ENCODE data around the gene COX4I1.

Gene COX4I1

DNA sequence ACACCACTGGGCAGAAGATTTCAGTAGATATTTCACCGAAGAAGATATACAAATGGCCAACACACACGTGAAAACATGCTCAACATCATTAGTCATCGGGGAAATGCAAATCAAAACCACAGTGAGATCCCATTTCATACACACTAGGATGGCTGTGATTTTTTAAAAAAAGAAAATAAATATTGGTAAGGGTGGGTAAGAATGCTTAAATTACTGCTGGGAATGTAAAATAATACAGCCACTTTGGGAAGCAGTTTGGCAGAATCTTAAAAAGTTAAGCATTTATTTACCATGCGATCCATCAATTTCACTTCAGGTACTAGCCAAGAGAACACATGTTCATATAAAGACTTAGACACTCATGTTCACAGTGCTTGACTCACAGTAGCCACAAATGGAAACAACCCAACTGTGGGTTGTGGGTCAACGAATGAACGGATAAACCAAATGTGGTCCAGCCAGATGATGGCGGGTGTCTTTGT is 42.1 kb upstream of the COX4I1 start:
- peaks cover 85% of the 10 kb centered on the region for H3K27me3 ChIP-seq (ENCODE audit: low read depth, low read length)
- TF ChIP-seq EZH2phosphoT487 (IDR thresholded peaks at IDR 0.05; ENCODE audit: low read depth) (no peak), CTCF (IDR thresholded peaks at IDR 0.05; ENCODE audit: low read depth, low read length) (no peak)
- H3K9ac ChIP-seq (ENCODE audit: low read length), result no peak overlapping the region
- H3K27ac ChIP-seq (ENCODE audit: low read length), result no peak overlapping the region
- H2AFZ ChIP-seq (ENCODE audit: low read depth, low read length), result no peak overlapping the region
- H3K4me3 ChIP-seq (ENCODE audit: low read length), result peak overlapping the region; percentile 72; the same call in 1 of the 2 replicates
- no peaks in the 10 kb centered on the region for H3K9me3 ChIP-seq (ENCODE audit: insufficient read depth, low read length)
- H4K20me1 ChIP-seq (ENCODE audit: insufficient read depth, low read length), result peaks cover 3% of the 10 kb centered on the region; the same call in 1 of the 2 replicates
- H3K36me3 ChIP-seq (replicated peaks; ENCODE audit: low read depth, low read length), result no peaks in the 10 kb centered on the region
- no peaks in the 10 kb centered on the region for H3K79me2 ChIP-seq (ENCODE audit: low read length)
- peaks cover 70% of the 10 kb centered on the region for H3K4me1 ChIP-seq (ENCODE audit: low read length)
- H3K4me2 ChIP-seq (ENCODE audit: low read length), result peak overlapping the region; percentile 98

DNA sequence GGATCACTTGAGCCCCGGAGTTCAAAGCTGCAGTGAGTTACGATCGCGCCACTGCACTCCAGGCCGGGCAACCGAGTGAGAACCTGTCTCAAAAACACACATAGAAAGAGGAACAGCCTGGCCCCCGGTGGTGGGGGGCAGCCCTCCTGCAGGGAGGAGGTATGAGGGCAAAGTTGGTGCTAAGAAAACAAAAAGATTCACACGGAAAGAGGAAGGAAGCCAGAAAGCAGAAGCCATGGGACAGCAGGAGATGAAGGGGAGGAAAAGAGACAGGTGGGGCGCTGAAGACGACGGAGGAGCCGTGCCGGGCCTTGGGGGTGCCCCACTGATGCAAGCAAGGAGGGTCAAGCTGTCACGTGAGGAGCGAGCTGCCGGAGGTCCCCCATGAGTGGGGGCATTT is 40.4 kb upstream of the COX4I1 start:
- Histone ChIP-seq H3K79me2 (ENCODE audit: low read length) (no peaks in the 10 kb centered on the region), H3K4me1 (ENCODE audit: low read length) (peaks cover 54% of the 10 kb centered on the region), H3K4me2 (ENCODE audit: low read length) (peak overlapping the region; percentile 50), H3K4me3 (ENCODE audit: low read length) (peak overlapping the region; percentile 38; the same call in 1 of the 2 replicates), H3K27me3 (ENCODE audit: low read depth, low read length) (peaks cover 74% of the 10 kb centered on the region), H3K9ac (ENCODE audit: low read length) (no peak overlapping the region), H3K27ac (ENCODE audit: low read length) (no peak overlapping the region), H4K20me1 (ENCODE audit: insufficient read depth, low read length) (peaks cover 3% of the 10 kb centered on the region; the same call in 1 of the 2 replicates), H2AFZ (ENCODE audit: low read depth, low read length) (no peak overlapping the region), H3K36me3 (replicated peaks; ENCODE audit: low read depth, low read length) (no peaks in the 10 kb centered on the region), H3K9me3 (ENCODE audit: insufficient read depth, low read length) (no peaks in the 10 kb centered on the region)
- TF ChIP-seq EZH2phosphoT487 (IDR thresholded peaks at IDR 0.05; ENCODE audit: low read depth), result no peak
- no peak for TF ChIP-seq CTCF (IDR thresholded peaks at IDR 0.05; ENCODE audit: low read depth, low read length)

DNA sequence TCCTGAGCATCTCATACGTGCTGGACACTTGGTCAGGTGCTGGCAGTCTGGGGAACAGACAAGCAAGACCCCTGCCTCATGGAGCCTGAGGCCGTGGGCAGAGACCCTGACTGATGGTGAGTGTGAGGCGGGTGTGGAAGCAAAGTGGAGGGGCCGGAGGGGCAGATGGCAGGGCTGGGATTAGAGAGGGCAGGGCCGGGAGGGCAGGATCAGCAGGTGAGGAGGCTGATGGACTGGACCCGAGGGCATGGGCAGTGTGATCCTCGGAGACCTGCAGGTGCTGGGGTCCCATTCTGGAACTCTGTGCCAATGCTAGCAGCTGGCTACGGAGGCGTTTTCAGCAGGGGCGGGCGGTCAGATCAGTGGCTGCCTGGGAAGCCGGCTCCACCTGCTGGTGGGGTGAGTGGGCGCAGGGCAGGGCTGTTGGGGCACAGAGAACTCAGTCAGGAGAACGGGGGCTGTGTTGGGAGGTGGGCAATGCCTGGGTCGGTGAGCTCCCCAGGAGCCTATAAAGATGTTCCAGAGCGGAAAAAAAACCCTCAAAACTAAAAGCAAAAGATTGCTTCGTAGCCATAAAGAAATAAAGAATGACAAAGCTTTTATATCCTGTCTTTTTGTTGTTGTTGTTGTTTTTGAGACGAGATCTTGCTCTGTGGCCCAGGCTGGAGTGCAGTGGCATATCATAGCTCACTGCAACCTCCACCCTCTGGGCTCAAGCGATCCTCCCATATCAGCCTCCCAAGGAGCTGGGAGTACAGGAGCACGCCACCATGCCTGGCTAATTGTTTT is 39.7 kb upstream of the COX4I1 start:
- TF ChIP-seq EZH2phosphoT487 (IDR thresholded peaks at IDR 0.05; ENCODE audit: low read depth), result no peak
- peak; percentile 61 for TF ChIP-seq CTCF (IDR thresholded peaks at IDR 0.05; ENCODE audit: low read depth, low read length)
- no peak overlapping the region for H3K27ac ChIP-seq (ENCODE audit: low read length)
- H2AFZ ChIP-seq (ENCODE audit: low read depth, low read length), result no peak overlapping the region
- H3K9me3 ChIP-seq (ENCODE audit: insufficient read depth, low read length), result no peaks in the 10 kb centered on the region
- H3K27me3 ChIP-seq (ENCODE audit: low read depth, low read length), result peaks cover 68% of the 10 kb centered on the region
- no peak overlapping the region for H3K9ac ChIP-seq (ENCODE audit: low read length)
- H3K79me2 ChIP-seq (ENCODE audit: low read length), result no peaks in the 10 kb centered on the region
- no peaks in the 10 kb centered on the region for H3K36me3 ChIP-seq (replicated peaks; ENCODE audit: low read depth, low read length)
- peaks cover 3% of the 10 kb centered on the region; the same call in 1 of the 2 replicates for H4K20me1 ChIP-seq (ENCODE audit: insufficient read depth, low read length)
- H3K4me2 ChIP-seq (ENCODE audit: low read length), result peak overlapping the region; percentile 50
- H3K4me1 ChIP-seq (ENCODE audit: low read length), result peaks cover 47% of the 10 kb centered on the region
- peak overlapping the region; percentile 38; the same call in 1 of the 2 replicates for H3K4me3 ChIP-seq (ENCODE audit: low read length)

DNA sequence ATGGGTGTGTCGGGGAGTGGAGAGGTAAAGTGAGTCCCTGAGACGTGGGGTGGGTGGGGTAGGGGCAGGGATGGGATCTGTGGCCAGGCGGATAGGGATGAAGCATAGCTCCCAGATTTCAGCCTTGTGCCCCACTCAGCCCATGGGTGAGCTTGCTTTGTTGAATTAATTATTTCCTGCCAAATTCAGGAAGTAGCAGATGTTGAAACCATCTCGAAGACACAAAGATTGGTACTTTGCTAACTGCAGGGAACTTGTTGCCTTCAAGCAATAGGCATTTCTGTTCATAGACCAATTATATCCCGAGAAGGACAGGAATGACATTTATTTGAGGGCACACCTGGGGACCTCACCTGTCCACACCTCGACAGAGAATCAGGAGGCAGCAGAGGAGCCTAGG is 37.6 kb upstream of the COX4I1 start:
- H3K9ac ChIP-seq (ENCODE audit: low read length), result no peak overlapping the region
- H3K27ac ChIP-seq (ENCODE audit: low read length), result no peak overlapping the region
- no peaks in the 10 kb centered on the region for H3K79me2 ChIP-seq (ENCODE audit: low read length)
- no peaks in the 10 kb centered on the region for H3K9me3 ChIP-seq (ENCODE audit: insufficient read depth, low read length)
- peaks cover 55% of the 10 kb centered on the region for H3K27me3 ChIP-seq (ENCODE audit: low read depth, low read length)
- H3K4me1 ChIP-seq (ENCODE audit: low read length), result peaks cover 26% of the 10 kb centered on the region
- H4K20me1 ChIP-seq (ENCODE audit: insufficient read depth, low read length), result peaks cover 3% of the 10 kb centered on the region; the same call in 1 of the 2 replicates
- H3K4me2 ChIP-seq (ENCODE audit: low read length), result no peak overlapping the region
- H3K36me3 ChIP-seq (replicated peaks; ENCODE audit: low read depth, low read length), result no peaks in the 10 kb centered on the region
- no peak overlapping the region for H2AFZ ChIP-seq (ENCODE audit: low read depth, low read length)
- TF ChIP-seq CTCF (IDR thresholded peaks at IDR 0.05; ENCODE audit: low read depth, low read length) (no peak), EZH2phosphoT487 (IDR thresholded peaks at IDR 0.05; ENCODE audit: low read depth) (no peak)
- no peak overlapping the region for H3K4me3 ChIP-seq (ENCODE audit: low read length)
